Measurements from ENCODE around the gene ZBTB12. TPM values are rescaled to one million over a fixed set of nuclear protein-coding genes. Genes with fewer than 3 reads are reported as not detected.

ZBTB12 gene
- total and polyA plus RNA-seq, 2 of the 4 experiments (the other 2 are of a cell fraction) = 2.0 to 8.5 TPM

- no peak overlapping the region for H2BK120ac ChIP-seq (ENCODE audit: low read depth, low read length)
- H3K14ac ChIP-seq (replicated peaks; ENCODE audit: low read depth, low read length) = no peak overlapping the region
- no peak overlapping the region for H2BK5ac ChIP-seq (ENCODE audit: low read depth, low read length, poor library complexity, severe bottlenecking)
- peaks cover 12% of the 10 kb centered on the region for H3K9me1 ChIP-seq (ENCODE audit: insufficient read depth, low read length)
- dilution Hi-C loops (cut with HindIII; ENCODE audit: low sequenced_read_pairs, unreplicated experiment) (no loop called here), intact Hi-C loops (cut with micrococcal nuclease) (no loop called here), in situ Hi-C loops (cut with MboI; ENCODE audit: low sequenced_read_pairs) (loop anchor here (5.0 to 10.0 kb wide), 2 partner anchors 36 to 263 kb away; partner anchors contain the start of gene LY6G5C)
- H3K79me1 ChIP-seq (ENCODE audit: low read depth in 1 of 2, low read length in 2 of 2) = no peaks in the 10 kb centered on the region
- H3K27me3 ChIP-seq (ENCODE audit: control insufficient read depth, insufficient read depth, low read length) = no peaks in the 10 kb centered on the region
- BruUV-seq (replicated peaks) = no TSS peak
- H3K36me3 ChIP-seq (ENCODE audit: control insufficient read depth, insufficient read depth, low read length) = peaks cover 17% of the 10 kb centered on the region
- no peak overlapping the region for H4K8ac ChIP-seq (ENCODE audit: low read depth in 2 of 2, low read length in 2 of 2)
- CTCF ChIA-PET = no interaction called here
- H2AK5ac ChIP-seq (ENCODE audit: low read depth, low read length) = no peak overlapping the region; the same call in 1 of the 2 replicates
- no peak overlapping the region for H2BK15ac ChIP-seq (ENCODE audit: low read depth, low read length)
- H2BK20ac ChIP-seq (ENCODE audit: low read depth, low read length) = no peak overlapping the region
- H4K91ac ChIP-seq (ENCODE audit: insufficient read depth, low read depth, low read length) = no peak overlapping the region
- peaks cover 22% of the 10 kb centered on the region for H3K4me1 ChIP-seq (ENCODE audit: control insufficient read depth, insufficient read depth, low read length)
- H2AFZ ChIP-seq (replicated peaks; ENCODE audit: low read length, poor library complexity) = no peak overlapping the region
- ATAC-seq (ENCODE audit: low read depth) (no peak), DNase-seq (no peak)
- POLR2A ChIA-PET (ENCODE audit: unreplicated experiment) = no interaction called here
- TF ChIP-seq MAZ (IDR thresholded peaks at IDR 0.05; ENCODE audit: borderline replicate concordance, low read depth, low read length) = no peak
- TF ChIP-seq CHD1 (IDR thresholded peaks at IDR 0.05; ENCODE audit: low read depth, low read length) = no peak
- TF ChIP-seq RCOR1 (IDR thresholded peaks at IDR 0.05; ENCODE audit: insufficient replicate concordance, low read length) = no peak
- TF ChIP-seq NFE2L2 (IDR thresholded peaks at IDR 0.05; ENCODE audit: low read depth, low read length) = no peak
- TF ChIP-seq USF2 (IDR thresholded peaks at IDR 0.05; ENCODE audit: low read depth, low read length) = no peak
- no peak for TF ChIP-seq CEBPB (IDR thresholded peaks at IDR 0.05; ENCODE audit: low read depth, low read length)
- TF ChIP-seq SMC3 (IDR thresholded peaks at IDR 0.05; ENCODE audit: low read depth, low read length) = no peak
- H2AK9ac ChIP-seq (replicated peaks; ENCODE audit: low read depth, low read length, poor library complexity) = no peak overlapping the region
- H3K9ac ChIP-seq (ENCODE audit: low read depth, low read length) = no peak overlapping the region
- no peak overlapping the region for H3K18ac ChIP-seq (ENCODE audit: low read depth, low read length)
- 0 out of 2 replicates have a peak, but pooled peaks cover 5% of the 10 kb centered on the region for H4K20me1 ChIP-seq (ENCODE audit: insufficient read depth, low read length)
- H3K4ac ChIP-seq (ENCODE audit: low read depth, low read length) = no peak overlapping the region
- H3K27ac ChIP-seq (ENCODE audit: insufficient read depth, low read length) = no peak overlapping the region
- WGBS, 2 experiments (ENCODE audit: extremely low coverage in 2 of 2, insufficient read length in 1 of 2) = no CpG with 5 or more reads among the region's 4 CpGs
- H3K4me2 ChIP-seq (ENCODE audit: low read depth, low read length) = no peak overlapping the region
- no peak overlapping the region for H3K56ac ChIP-seq (ENCODE audit: extremely low read depth, insufficient read depth, low read length)
- H3K4me3 ChIP-seq (ENCODE audit: insufficient read depth, low read depth, low read length) = no peak overlapping the region
- H3K9me3 ChIP-seq (ENCODE audit: control insufficient read depth, insufficient read depth, low read length) = no peaks in the 10 kb centered on the region
- no peak overlapping the region for H3K23ac ChIP-seq (ENCODE audit: low read depth, low read length)
- H4K5ac ChIP-seq (ENCODE audit: low read depth, low read length) = no peak overlapping the region
These were observed 46.0 kb upstream of the ZBTB12 start for GRCh38 chr6:31947864-31948263.

All from IMR-90 (cell line).